GM12878 (cell line): ENCODE data around the gene MICAL3. TPM values are rescaled to one million over a fixed set of nuclear protein-coding genes. Genes with fewer than 3 reads are reported as not detected.
A peak's percentile ranks its signal among the peaks of the same experiment; 100 is the strongest.

Experiments used
- ATAC-seq: fragments of 200-7000 bp; cut with Tn5 transposase; 3 replicates; pipeline ENCODE4 v1.9.1; 2020; ENCODE audit warnings: mild to moderate bottlenecking, moderate library complexity
- BruUV-seq: library from RNA; stranded (reverse); fragments of 400-500 nt; replicated peaks from 2 replicates; lab custom pipeline; 2021; lab: Mats Ljungman, UMichigan
- CTCF ChIA-PET: fragments of 300-600 bp; sonication (Branson Sonifier 250); formaldehyde crosslinking; extraction: SDS; loops from one replicate; lab custom pipeline; 2021; ENCODE audit warnings: inconsistent platforms; lab: Yijun Ruan, JAX
- POLR2A ChIA-PET: fragments of 350-600 bp; formaldehyde crosslinking; extraction: SDS; loops from one replicate; lab custom pipeline; 2021; ENCODE audit warnings: inconsistent platforms; lab: Charles Lee
- RAD21 ChIA-PET: fragments of 300-600 bp; sonication (Branson Sonifier 250); formaldehyde crosslinking; loops from one replicate; lab custom pipeline; 2023; ENCODE audit warnings: antibody characterized with exemption; ENCODE audit not compliant: unreplicated experiment; lab: Charles Lee
- SMC1A ChIA-PET: fragments of 300-600 bp; sonication (Branson Sonifier 250); formaldehyde crosslinking; loops from one replicate; lab custom pipeline; 2023; ENCODE audit not compliant: unreplicated experiment, uncharacterized antibody; lab: Charles Lee
- DNase-seq: peaks from one replicate; pipeline ENCODE4 v3.0.0-alpha.2; 2011; ENCODE audit warnings: low read depth, low spot score
- FAIRE-seq: peaks from 3 replicates; lab custom pipeline; 2011; peaks lifted over from hg19 to GRCh38; lab: Jason Lieb, UNC
- H2AFZ ChIP-seq: 2 replicates; pipeline ENCODE4 v1.6.0; 2011; ENCODE audit warnings: low read depth, low read length, control low read depth; ENCODE audit not compliant: control insufficient read depth
- H3K27ac ChIP-seq: 2 replicates; pipeline ENCODE4 v1.5.1; 2011; ENCODE audit warnings: control low read depth; ENCODE audit not compliant: control insufficient read depth, insufficient read depth
- H3K27me3 ChIP-seq, 2 experiments: replicated peaks in 1 of 2; 2 replicates each; pipeline versions ENCODE4 v1.6.0 to v1.6.1; 2011; ENCODE audit warnings: low read length in 1 of 2; ENCODE audit not compliant: control insufficient read depth in 2 of 2, insufficient read depth in 2 of 2
- H3K36me3 ChIP-seq, 2 experiments: 2 replicates each; pipeline ENCODE4 v1.5.1; 2011; ENCODE audit warnings: low read length in 1 of 2; ENCODE audit not compliant: control insufficient read depth in 2 of 2, insufficient read depth in 2 of 2
- H3K4me1 ChIP-seq: 2 replicates; pipeline ENCODE4 v1.6.1; 2011; ENCODE audit warnings: mild to moderate bottlenecking, low read length, moderate library complexity, mixed read lengths; ENCODE audit not compliant: control insufficient read depth, insufficient read depth
- H3K4me2 ChIP-seq: 2 replicates; pipeline ENCODE4 v1.6.0; 2011; ENCODE audit warnings: control low read depth; ENCODE audit not compliant: control insufficient read depth, insufficient read depth
- H3K4me3 ChIP-seq: fragments of 200-600 bp; sonication (generic); 2 replicates; pipeline ENCODE4 v1.5.1; 2016
- H3K79me2 ChIP-seq: 2 replicates; pipeline ENCODE4 v1.6.0; 2011; ENCODE audit warnings: low read length; ENCODE audit not compliant: control insufficient read depth, insufficient read depth
- H3K9ac ChIP-seq: 2 replicates; pipeline ENCODE4 v1.8.0; 2011; ENCODE audit warnings: low read length, control low read depth, mixed read lengths; ENCODE audit not compliant: control insufficient read depth, insufficient read depth
- H3K9me3 ChIP-seq: replicated peaks from 3 replicates; pipeline ENCODE4 v1.5.1; 2011; ENCODE audit warnings: mild to moderate bottlenecking, low read length; ENCODE audit not compliant: control insufficient read depth, insufficient read depth
- H4K20me1 ChIP-seq: 2 replicates; pipeline ENCODE4 v1.6.0; 2011; ENCODE audit not compliant: control insufficient read depth, insufficient read depth
- FOXK2 ChIP-seq: fragments of 450-650 bp; IDR thresholded peaks from 2 replicates; pipeline ENCODE4 v1.6.1; 2017; ENCODE audit warnings: mild to moderate bottlenecking, moderate library complexity
- IKZF2 ChIP-seq, 2 experiments: fragments of 450-650 bp; IDR thresholded peaks; 2 replicates each; pipeline ENCODE4 v1.6.1; 2017; ENCODE audit warnings: mild to moderate bottlenecking in 2 of 2, moderate library complexity in 2 of 2
- JUNB ChIP-seq: IDR thresholded peaks from 2 replicates; pipeline ENCODE4 v1.6.1; 2016; ENCODE audit warnings: antibody characterized with exemption, mild to moderate bottlenecking
- MTA2 ChIP-seq: fragments of 450-650 bp; IDR thresholded peaks from 2 replicates; pipeline ENCODE4 v1.6.1; 2016; ENCODE audit warnings: low read depth, mild to moderate bottlenecking, moderate library complexity
- POU2F2 ChIP-seq: IDR thresholded peaks from 3 replicates; pipeline ENCODE4 v1.6.1; 2011; ENCODE audit warnings: low read depth, mild to moderate bottlenecking, low read length, borderline replicate concordance
- SREBF2 ChIP-seq: IDR thresholded peaks from 2 replicates; pipeline ENCODE4 v1.6.1; 2012; ENCODE audit warnings: mild to moderate bottlenecking, low read length
- SUZ12 ChIP-seq: fragments of 200-600 bp; sonication (generic); IDR thresholded peaks from one replicate; pipeline ENCODE4 v1.6.1; 2018; ENCODE audit warnings: antibody characterized with exemption, mild to moderate bottlenecking; ENCODE audit not compliant: unreplicated experiment
- YY1 ChIP-seq: IDR thresholded peaks from 2 replicates; pipeline ENCODE4 v1.6.1; 2011; ENCODE audit warnings: low read depth, mild to moderate bottlenecking, low read length
- ZBTB33 ChIP-seq: fragments of 450-650 bp; IDR thresholded peaks from 2 replicates; pipeline ENCODE4 v1.6.1; 2017; ENCODE audit warnings: mild to moderate bottlenecking
- ZNF207 ChIP-seq: fragments of 450-650 bp; IDR thresholded peaks from 2 replicates; pipeline ENCODE4 v1.6.1; 2014; ENCODE audit warnings: antibody characterized with exemption, mild to moderate bottlenecking, borderline replicate concordance
- WGBS: methylation state at CpG from one replicate; pipeline ENCODE4 v1.1.6; 2016; ENCODE audit warnings: low lambda C conversion rate; ENCODE audit not compliant: insufficient replicate concordance, insufficient coverage; ENCODE audit errors: missing lambda C conversion rate; 5-methylcytosine and 5-hydroxymethylcytosine counted together
- in situ Hi-C: fragments of 300-500 bp; cut with MboI; formaldehyde crosslinking; loops from 9 replicates; pipeline ENCODE4 v1.14.3; 2018; ENCODE audit warnings: mixed read lengths
- intact Hi-C: fragments of 100-400 bp; cut with micrococcal nuclease; formaldehyde crosslinking; loops from one replicate; pipeline ENCODE4 v1.14.2; 2022; ENCODE audit not compliant: unreplicated experiment
- polyA plus RNA-seq, 11 experiments: library from polyadenylated mRNA; depleted of rRNA in 4 of 11; unstranded in 6 of 11; stranded (reverse) in 5 of 11; fragments of >200 nt; fragmentation: Nextera tagmentation in 4 of 11; fragmentation: Illumina TruSeq in 1 of 11; extraction: Ambion mirVana in 4 of 11; extraction: Trizol in 1 of 11; gene quantifications; 1 replicate in 1 of 11; 2 replicates in 10 of 11; pipeline versions ENCODE4 v1.2.1 to v1.2.3, GENCODE V29; 2011 to 2016; ENCODE audit warnings: inconsistent platforms in 2 of 11, missing spikeins in 2 of 11, low read depth in 1 of 11
- total RNA-seq, 4 experiments: library from RNA; depleted of rRNA in 3 of 4; stranded (reverse); fragments of >200 nt in 3 of 4; fragmentation: Illumina TruSeq in 1 of 4; extraction: Trizol in 1 of 4; gene quantifications; 2 replicates each; pipeline versions ENCODE4 v1.2.1 to v1.2.3, GENCODE V29; 2013 to 2021
- TF ChIP-seq, protein P1 (sequence below): fragments of 450-650 bp; IDR thresholded peaks from 2 replicates; pipeline ENCODE4 v1.6.1; 2017; ENCODE audit warnings: antibody characterized with exemption, mild to moderate bottlenecking, moderate library complexity

MICAL3 gene
- total and polyA plus RNA-seq, 10 of the 15 experiments (the other 5 are each of a cell fraction or from before 2014, with no cell fraction given): 2.6 to 92.2 (median 24.0) TPM

DNA sequence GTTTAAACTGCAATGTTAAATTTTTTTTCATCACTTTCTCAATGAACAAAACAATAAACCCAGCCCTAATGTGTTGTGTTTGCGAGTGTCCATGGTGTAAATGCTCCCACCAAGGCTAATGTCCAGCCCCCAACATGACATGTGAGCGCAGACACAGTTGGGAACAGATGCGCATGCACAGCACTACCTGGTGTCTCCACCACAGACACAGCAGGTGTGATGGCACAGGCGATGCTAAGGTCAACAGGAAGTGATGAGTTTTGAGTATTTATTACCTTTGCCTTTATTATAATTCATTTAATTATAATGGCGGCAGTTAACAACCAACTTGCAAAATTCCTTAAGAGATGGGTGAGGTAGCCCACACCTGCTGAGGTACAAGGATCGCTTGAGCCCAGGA is 42.9 kb downstream of the MICAL3 start:
- ChIA-PET SMC1A (no interaction called here), RAD21 (no interaction called here), POLR2A (interaction anchor here (0.7 kb wide), 1 partner anchor 36 kb away, joined by 3 read pairs; no protein-coding TSS in a partner anchor), CTCF (no interaction called here)
- H3K4me1 ChIP-seq: no peaks in the 10 kb centered on the region; the same call in 1 of the 2 replicates
- intact Hi-C loops: no loop called here
- no peak overlapping the region for H3K4me3 ChIP-seq
- H2AFZ ChIP-seq: no peak overlapping the region
- no peaks in the 10 kb centered on the region; the same call in 1 of the 3 replicates for H3K9me3 ChIP-seq
- no peaks in the 10 kb centered on the region for H3K27me3 ChIP-seq
- no peaks in the 10 kb centered on the region for H4K20me1 ChIP-seq
- DNase-seq (no peak), FAIRE-seq (no peak), ATAC-seq (peak; percentile 34; the same call in 1 of the 3 replicates)
- in situ Hi-C loops: no loop called here
- BruUV-seq: no TSS peak
- peaks cover 0 to 2% of the 10 kb centered on the region in 2 experiments; a peak in 2 of 4 replicates for H3K36me3 ChIP-seq
- H3K27ac ChIP-seq: no peak overlapping the region
- 53% methylated on average over 6 of the region's 6 CpGs for WGBS
- TF ChIP-seq IKZF2 (IDR thresholded peaks at IDR 0.05) (no peak), SREBF2 (no peak), ZNF207 (no peak), YY1 (no peak), SUZ12 (no peak), JUNB (no peak), POU2F2 (no peak), ZBTB33 (no peak), FOXK2 (no peak), MTA2 (no peak)
- TF ChIP-seq, protein P1, sequence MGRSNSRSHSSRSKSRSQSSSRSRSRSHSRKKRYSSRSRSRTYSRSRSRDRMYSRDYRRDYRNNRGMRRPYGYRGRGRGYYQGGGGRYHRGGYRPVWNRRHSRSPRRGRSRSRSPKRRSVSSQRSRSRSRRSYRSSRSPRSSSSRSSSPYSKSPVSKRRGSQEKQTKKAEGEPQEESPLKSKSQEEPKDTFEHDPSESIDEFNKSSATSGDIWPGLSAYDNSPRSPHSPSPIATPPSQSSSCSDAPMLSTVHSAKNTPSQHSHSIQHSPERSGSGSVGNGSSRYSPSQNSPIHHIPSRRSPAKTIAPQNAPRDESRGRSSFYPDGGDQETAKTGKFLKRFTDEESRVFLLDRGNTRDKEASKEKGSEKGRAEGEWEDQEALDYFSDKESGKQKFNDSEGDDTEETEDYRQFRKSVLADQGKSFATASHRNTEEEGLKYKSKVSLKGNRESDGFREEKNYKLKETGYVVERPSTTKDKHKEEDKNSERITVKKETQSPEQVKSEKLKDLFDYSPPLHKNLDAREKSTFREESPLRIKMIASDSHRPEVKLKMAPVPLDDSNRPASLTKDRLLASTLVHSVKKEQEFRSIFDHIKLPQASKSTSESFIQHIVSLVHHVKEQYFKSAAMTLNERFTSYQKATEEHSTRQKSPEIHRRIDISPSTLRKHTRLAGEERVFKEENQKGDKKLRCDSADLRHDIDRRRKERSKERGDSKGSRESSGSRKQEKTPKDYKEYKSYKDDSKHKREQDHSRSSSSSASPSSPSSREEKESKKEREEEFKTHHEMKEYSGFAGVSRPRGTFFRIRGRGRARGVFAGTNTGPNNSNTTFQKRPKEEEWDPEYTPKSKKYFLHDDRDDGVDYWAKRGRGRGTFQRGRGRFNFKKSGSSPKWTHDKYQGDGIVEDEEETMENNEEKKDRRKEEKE: no peak
- H3K9ac ChIP-seq: no peak overlapping the region
- H3K79me2 ChIP-seq: peaks cover 15% of the 10 kb centered on the region
- H3K4me2 ChIP-seq: no peak overlapping the region; the same call in 1 of the 2 replicates
